HG03108 (cell line): Measurements from ENCODE around the gene ZNF630.
"Not testable (repeated sequence)": the region's sequence is repeated elsewhere in the genome, so short reads cannot be mapped to it uniquely, and the experiment has no call there.

Experiments
- ATAC-seq: cut with Tn5 transposase; IDR thresholded peaks from one replicate; pipeline ENCODE4 v1.9.1; 2021; ENCODE audit warnings: moderate library complexity; ENCODE audit not compliant: unreplicated experiment

Gene ZNF630

GRCh38 chrX:48071064-48071985 lies at the start of gene ZNF630:
TSS of gene ZNF630 (minus strand) at chrX:48071640. CDS start at chrX:48066886, 4,754 bp downstream.
- ATAC-seq = peak; percentile 81

- ATAC-seq = no peak
Observed at GRCh38 chrX:48107717-48108116, 36.3 kb upstream of the ZNF630 start.

- ATAC-seq = no peak
Observed at GRCh38 chrX:48102874-48103374, 31.5 kb upstream of the ZNF630 start.

- ATAC-seq = no peak
Observed at GRCh38 chrX:48101443-48101842, 30.0 kb upstream of the ZNF630 start.

GRCh38 chrX:48092558-48092957 lies 21.1 kb upstream of the ZNF630 start:
- not testable (repeated sequence) for ATAC-seq

- no peak for ATAC-seq
Observed at GRCh38 chrX:48090123-48090522, 18.7 kb upstream of the ZNF630 start.

- no peak for ATAC-seq
Observed at GRCh38 chrX:48086082-48086481, 14.6 kb upstream of the ZNF630 start.

- no peak for ATAC-seq
Observed at GRCh38 chrX:48083706-48084105, 12.3 kb upstream of the ZNF630 start.

- ATAC-seq = peak; percentile 61
Observed at GRCh38 chrX:48083212-48083611, 11.8 kb upstream of the ZNF630 start.

- no peak for ATAC-seq
Observed at GRCh38 chrX:48076343-48076742, 4.9 kb upstream of the ZNF630 start.

GRCh38 chrX:48071986-48072605 lies 656 bp upstream of the ZNF630 start:
- ATAC-seq = no peak

- ATAC-seq = no peak
Observed at GRCh38 chrX:48068096-48068887, 3.1 kb downstream of the ZNF630 start.

- no peak for ATAC-seq
Observed at GRCh38 chrX:48064261-48064660, 7.2 kb downstream of the ZNF630 start.

GRCh38 chrX:48059296-48059639 lies 12.2 kb downstream of the ZNF630 start:
- no peak for ATAC-seq

GRCh38 chrX:48058621-48059295 lies 12.7 kb downstream of the ZNF630 start:
- ATAC-seq = no peak

GRCh38 chrX:48046846-48047245 lies 24.6 kb downstream of the ZNF630 start:
- ATAC-seq = no peak

- no peak for ATAC-seq
Observed at GRCh38 chrX:48045410-48046311, 25.8 kb downstream of the ZNF630 start.

- no peak for ATAC-seq
Observed at GRCh38 chrX:48043056-48043455, 28.4 kb downstream of the ZNF630 start.

GRCh38 chrX:48035891-48036290 lies 35.5 kb downstream of the ZNF630 start:
- ATAC-seq = no peak
